GM23248 (cell line): Measurements from ENCODE around the gene CDC45. TPM values are rescaled to one million over a fixed set of nuclear protein-coding genes. Genes with fewer than 3 reads are reported as not detected.
"Not testable (repeated sequence)": the region's sequence is repeated elsewhere in the genome, so short reads cannot be mapped to it uniquely, and the experiment has no call there.

ENCODE experiments used
- DNase-seq: peaks from one replicate; pipeline ENCODE4 v3.0.0-alpha.2; 2015
- H2AFZ ChIP-seq: fragments of 200-600 bp; sonication (generic); 2 replicates; pipeline ENCODE4 v1.6.1; 2016; ENCODE audit warnings: antibody characterized with exemption
- H3F3A ChIP-seq: fragments of 200-600 bp; sonication (generic); 2 replicates; pipeline ENCODE4 v1.6.1; 2016; ENCODE audit warnings: mild to moderate bottlenecking, antibody characterized with exemption, mixed run types; ENCODE audit not compliant: insufficient read depth
- H3K27ac ChIP-seq: fragments of 200-600 bp; sonication (generic); 2 replicates; pipeline ENCODE4 v1.5.1; 2016; ENCODE audit warnings: mild to moderate bottlenecking
- H3K27me3 ChIP-seq: fragments of 200-600 bp; sonication (generic); replicated peaks from 2 replicates; pipeline ENCODE4 v1.6.1; 2016; ENCODE audit warnings: mild to moderate bottlenecking; ENCODE audit not compliant: insufficient read depth
- H3K36me3 ChIP-seq: fragments of 200-600 bp; sonication (generic); 2 replicates; pipeline ENCODE4 v1.6.1; 2016; ENCODE audit warnings: low read depth, mild to moderate bottlenecking
- H3K4me1 ChIP-seq: fragments of 200-600 bp; sonication (generic); 2 replicates; pipeline ENCODE4 v1.6.1; 2016; ENCODE audit warnings: mild to moderate bottlenecking; ENCODE audit not compliant: insufficient read depth
- H3K4me2 ChIP-seq: fragments of 200-600 bp; sonication (generic); one replicate; pipeline ENCODE4 v1.6.1; 2016; ENCODE audit warnings: mild to moderate bottlenecking; ENCODE audit not compliant: unreplicated experiment
- H3K4me3 ChIP-seq: fragments of 200-600 bp; sonication (generic); 2 replicates; pipeline ENCODE4 v1.5.1; 2016; ENCODE audit warnings: mild to moderate bottlenecking
- H3K79me2 ChIP-seq: fragments of 200-600 bp; sonication (generic); 2 replicates; pipeline ENCODE4 v1.6.1; 2016; ENCODE audit warnings: mild to moderate bottlenecking; ENCODE audit not compliant: insufficient read depth
- H3K9ac ChIP-seq: fragments of 200-600 bp; sonication (generic); 2 replicates; pipeline ENCODE4 v1.6.1; 2016; ENCODE audit warnings: mild to moderate bottlenecking
- H3K9me2 ChIP-seq: fragments of 200-600 bp; sonication (generic); 2 replicates; pipeline ENCODE4 v1.6.1; 2016; ENCODE audit warnings: mixed run types, mild to moderate bottlenecking, moderate library complexity; ENCODE audit not compliant: insufficient read depth
- H3K9me3 ChIP-seq: fragments of 200-600 bp; sonication (generic); one replicate; pipeline ENCODE4 v1.6.1; 2017; ENCODE audit warnings: low read depth
- H4K20me1 ChIP-seq: fragments of 200-600 bp; sonication (generic); 2 replicates; pipeline ENCODE4 v1.6.0; 2016; ENCODE audit not compliant: insufficient read depth
- EZH2 ChIP-seq: fragments of 200-600 bp; sonication (generic); IDR thresholded peaks from 2 replicates; pipeline ENCODE4 v1.6.1; 2018; ENCODE audit warnings: antibody characterized with exemption, mild to moderate bottlenecking; ENCODE audit not compliant: insufficient read depth, poor library complexity, severe bottlenecking
- EZH2phosphoT487 ChIP-seq: fragments of 200-600 bp; sonication (generic); IDR thresholded peaks from 2 replicates; pipeline ENCODE4 v1.6.1; 2018; ENCODE audit warnings: antibody characterized with exemption, moderate library complexity, mild to moderate bottlenecking, low read depth; ENCODE audit not compliant: insufficient read depth
- WGBS, 2 experiments: methylation state at CpG; one replicate each; pipeline ENCODE4 v1.1.6; 2015 to 2017; ENCODE audit warnings: low lambda C conversion rate in 2 of 2, low coverage in 1 of 2; ENCODE audit errors: missing lambda C conversion rate in 2 of 2; 5-methylcytosine and 5-hydroxymethylcytosine counted together
- in situ Hi-C: fragments of 300-500 bp; cut with MboI; formaldehyde crosslinking; loops from 2 replicates; pipeline ENCODE4 v1.15.0; 2020
- polyA plus RNA-seq: library from polyadenylated mRNA; unstranded; fragments of >200 nt; fragmentation: Nextera tagmentation; extraction: Ambion mirVana; gene quantifications from 2 replicates; pipeline ENCODE4 v1.2.1, GENCODE V29; 2016
- total RNA-seq: library from RNA; depleted of rRNA; stranded (reverse); fragments of >200 nt; shearing (Covaris generic); gene quantifications from 2 replicates; pipeline ENCODE4 v1.2.3, GENCODE V29; 2014

The CDC45 gene
- total and polyA plus RNA-seq, 2 experiments from 2014 or later, result 9.5 to 10.1 TPM

- 1% methylated on average over 38 to 62 of the region's 66 CpGs for WGBS, 2 experiments
- Histone ChIP-seq H3K27me3 (no peaks in the 10 kb centered on the region), H3K9me3 (no peaks in the 10 kb centered on the region), H3K27ac (peak within 1 kb of the TSS; percentile 99), H2AFZ (peak within 1 kb of the TSS; percentile 77), H3K4me2 (peak within 1 kb of the TSS; percentile 98), H3K36me3 (no peaks in the 10 kb centered on the region; the same call in 1 of the 2 replicates), H3F3A (peaks cover 22% of the 10 kb centered on the region; the same call in 1 of the 2 replicates), H3K9ac (peak within 1 kb of the TSS; percentile 99), H4K20me1 (no peaks in the 10 kb centered on the region), H3K79me2 (peaks cover 62% of the 10 kb centered on the region), H3K9me2 (no peaks in the 10 kb centered on the region), H3K4me3 (peak within 1 kb of the TSS; percentile 94), H3K4me1 (peaks cover 25% of the 10 kb centered on the region)
- peak; percentile 90 for DNase-seq
- TF ChIP-seq EZH2, result no peak
- no peak for TF ChIP-seq EZH2phosphoT487
- in situ Hi-C loops, result no loop called here
These were observed 48.0 kb upstream of the CDC45 start, which contains the start of gene HIRA for GRCh38 chr22:19431649-19432132. Gene HIRA (minus strand): TSS chr22:19431733. CDS start chr22:19431476, 257 bp downstream.

GRCh38 chr22:19432133-19432851 lies 47.4 kb upstream of the CDC45 start, which contains the start of gene MRPL40:
Gene MRPL40 (plus strand): TSS chr22:19432545. CDS start chr22:19432555, 10 bp downstream.
- Histone ChIP-seq H3K9me3 (no peaks in the 10 kb centered on the region), H3K36me3 (no peaks in the 10 kb centered on the region; the same call in 1 of the 2 replicates), H3K27ac (peak within 1 kb of the TSS; percentile 99), H3K79me2 (peaks cover 62% of the 10 kb centered on the region), H3K9ac (peak within 1 kb of the TSS; percentile 99), H2AFZ (peak within 1 kb of the TSS; percentile 77), H3K4me2 (peak within 1 kb of the TSS; percentile 95), H3K4me1 (peaks cover 25% of the 10 kb centered on the region), H3K9me2 (no peaks in the 10 kb centered on the region), H3K4me3 (peak within 1 kb of the TSS; percentile 94), H4K20me1 (no peaks in the 10 kb centered on the region), H3K27me3 (no peaks in the 10 kb centered on the region), H3F3A (peaks cover 22% of the 10 kb centered on the region; the same call in 1 of the 2 replicates)
- in situ Hi-C loops, result no loop called here
- TF ChIP-seq EZH2 (no peak), EZH2phosphoT487 (no peak)
- 0 to 1% methylated on average over 57 to 60 of the region's 74 CpGs for WGBS, 2 experiments
- peak; percentile 97 for DNase-seq

GRCh38 chr22:19434401-19434800 lies 45.3 kb upstream of the CDC45 start:
- DNase-seq, result peak; percentile 31
- no peaks in the 10 kb centered on the region for H4K20me1 ChIP-seq
- H3K27me3 ChIP-seq, result no peaks in the 10 kb centered on the region
- H3K36me3 ChIP-seq, result no peaks in the 10 kb centered on the region; the same call in 1 of the 2 replicates
- peaks cover 21% of the 10 kb centered on the region; the same call in 1 of the 2 replicates for H3F3A ChIP-seq
- H3K79me2 ChIP-seq, result peaks cover 52% of the 10 kb centered on the region
- no peaks in the 10 kb centered on the region for H3K9me2 ChIP-seq
- in situ Hi-C loops, result no loop called here
- peaks cover 18% of the 10 kb centered on the region for H3K4me1 ChIP-seq
- no peak overlapping the region for H3K4me2 ChIP-seq
- 92 to 95% methylated on average over 7 of the region's 7 CpGs for WGBS, 2 experiments
- no peak overlapping the region for H3K4me3 ChIP-seq
- H2AFZ ChIP-seq, result no peak overlapping the region
- no peak for TF ChIP-seq EZH2phosphoT487
- TF ChIP-seq EZH2, result no peak
- H3K9ac ChIP-seq, result no peak overlapping the region
- no peak overlapping the region for H3K27ac ChIP-seq
- no peaks in the 10 kb centered on the region for H3K9me3 ChIP-seq

- Histone ChIP-seq H2AFZ (no peak overlapping the region), H4K20me1 (no peaks in the 10 kb centered on the region), H3K79me2 (peaks cover 52% of the 10 kb centered on the region), H3K4me2 (no peak overlapping the region), H3K9me3 (no peaks in the 10 kb centered on the region), H3K27me3 (no peaks in the 10 kb centered on the region), H3F3A (peaks cover 15% of the 10 kb centered on the region; the same call in 1 of the 2 replicates), H3K9me2 (no peaks in the 10 kb centered on the region), H3K4me3 (no peak overlapping the region), H3K9ac (no peak overlapping the region), H3K36me3 (no peaks in the 10 kb centered on the region; the same call in 1 of the 2 replicates), H3K4me1 (peaks cover 12% of the 10 kb centered on the region), H3K27ac (no peak overlapping the region)
- no peak for DNase-seq
- WGBS, 2 experiments, result 76 to 86% methylated on average over 2 of the region's 2 CpGs
- no peak for TF ChIP-seq EZH2
- no peak for TF ChIP-seq EZH2phosphoT487
- in situ Hi-C loops, result no loop called here
These were observed 44.7 kb upstream of the CDC45 start for GRCh38 chr22:19434829-19435580.

GRCh38 chr22:19436444-19437161 lies 43.1 kb upstream of the CDC45 start:
- H2AFZ ChIP-seq, H3K27ac ChIP-seq: not testable (repeated sequence)
- WGBS, 2 experiments, result 86 to 88% methylated on average over 9 of the region's 9 CpGs

More at GRCh38 chr22:19436444-19437161, 43.1 kb upstream of the CDC45 start:
- H3K9ac ChIP-seq, H3K4me3 ChIP-seq, H3K27me3 ChIP-seq, in situ Hi-C loops, H3K9me3 ChIP-seq, H3F3A ChIP-seq, H3K9me2 ChIP-seq, H4K20me1 ChIP-seq, DNase-seq, H3K4me1 ChIP-seq, H3K36me3 ChIP-seq, H3K4me2 ChIP-seq: not testable (repeated sequence)
- peaks cover 53% of the 10 kb centered on the region for H3K79me2 ChIP-seq
